ENCODE results near the gene LRRTM4.

The LRRTM4 gene

DNA sequence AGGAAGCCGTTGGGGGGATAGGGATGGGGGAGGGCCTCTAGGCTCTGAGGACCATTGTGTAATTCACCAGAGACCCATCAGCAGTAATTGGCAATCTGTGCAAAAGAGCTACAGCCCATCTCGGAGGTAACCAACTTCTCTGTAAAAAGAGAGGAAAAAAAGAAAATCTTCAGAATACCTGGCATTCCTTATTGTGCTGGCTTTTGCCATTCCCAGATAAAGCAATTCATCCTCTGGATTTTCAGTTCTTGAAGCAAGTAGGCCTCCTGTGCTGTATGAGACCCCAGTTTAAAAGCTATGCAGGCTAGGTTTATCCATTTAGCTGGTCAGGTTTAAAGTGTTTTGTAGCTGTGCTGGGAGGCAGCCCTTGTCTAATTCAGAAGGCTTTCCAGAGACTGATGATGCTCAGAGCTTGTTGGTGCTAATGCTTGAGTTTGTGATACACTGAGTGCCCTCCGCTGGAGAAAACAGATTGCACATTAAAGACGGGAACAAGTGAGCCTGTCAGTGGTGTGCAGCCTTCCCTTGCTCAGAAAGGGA, at the start of gene LRRTM4:
TSS of gene LRRTM4 (minus strand) at position 446 of the 540 bp plus-strand sequence.
- no peak for DNase-seq (ENCODE audit: low read depth)

DNA sequence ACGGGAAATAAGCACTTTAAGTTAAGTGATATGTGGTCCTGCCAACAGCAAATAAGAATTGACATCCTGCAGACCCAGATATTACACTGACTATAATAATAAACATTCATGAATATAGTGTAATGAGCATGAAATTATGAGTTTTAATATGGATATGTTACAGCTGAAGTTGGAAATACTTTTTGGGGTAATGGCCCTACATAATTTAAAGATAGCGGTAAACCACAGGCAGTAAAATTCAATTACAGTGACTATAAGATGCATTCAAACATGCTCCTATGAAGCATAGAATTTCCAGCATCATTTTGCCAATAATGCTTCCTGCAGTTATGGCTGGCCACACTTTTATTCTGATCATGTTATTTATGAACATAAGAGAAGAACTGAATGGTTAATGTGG, 49.4 kb upstream of the LRRTM4 start:
- DNase-seq (ENCODE audit: low read depth) = no peak

DNA sequence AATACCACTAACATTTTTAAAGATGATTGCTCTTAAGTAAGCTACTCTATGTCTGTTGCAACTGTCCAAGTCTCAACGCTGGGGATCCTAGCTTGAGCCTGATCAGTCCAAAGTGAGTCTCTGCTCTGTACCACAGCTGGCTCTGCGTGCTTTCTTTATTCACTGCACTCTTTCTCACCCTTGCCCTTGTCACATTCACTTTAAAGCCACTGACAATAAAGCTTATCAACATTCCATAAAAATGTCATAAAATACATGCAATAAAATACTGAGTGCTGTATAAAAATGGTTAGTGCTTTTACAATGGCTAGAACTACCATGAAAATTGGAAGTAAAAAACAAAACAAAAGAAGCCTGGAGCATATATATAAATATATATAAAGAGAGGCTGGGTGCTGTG, 45.5 kb upstream of the LRRTM4 start:
- DNase-seq (ENCODE audit: low read depth) = no peak

DNA sequence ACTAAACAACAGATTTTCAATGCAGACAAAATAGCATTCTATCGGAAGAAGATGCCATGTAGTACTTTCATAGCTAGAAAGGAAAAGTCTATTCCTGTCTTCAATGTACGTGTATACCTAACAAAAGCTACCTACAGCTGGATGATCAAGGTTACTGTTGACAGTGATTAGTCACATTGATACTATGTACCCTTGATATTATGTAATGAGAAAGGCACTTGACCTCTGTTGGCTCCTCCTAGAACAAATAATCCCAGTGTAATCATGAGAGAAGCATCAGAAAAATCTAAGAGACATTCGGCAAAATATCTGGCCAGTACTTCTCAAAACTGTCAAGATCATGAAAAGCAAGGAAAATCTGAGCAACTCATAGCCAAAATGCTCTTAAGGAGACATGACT, 44.4 kb upstream of the LRRTM4 start:
- DNase-seq (ENCODE audit: low read depth) = no peak

DNA sequence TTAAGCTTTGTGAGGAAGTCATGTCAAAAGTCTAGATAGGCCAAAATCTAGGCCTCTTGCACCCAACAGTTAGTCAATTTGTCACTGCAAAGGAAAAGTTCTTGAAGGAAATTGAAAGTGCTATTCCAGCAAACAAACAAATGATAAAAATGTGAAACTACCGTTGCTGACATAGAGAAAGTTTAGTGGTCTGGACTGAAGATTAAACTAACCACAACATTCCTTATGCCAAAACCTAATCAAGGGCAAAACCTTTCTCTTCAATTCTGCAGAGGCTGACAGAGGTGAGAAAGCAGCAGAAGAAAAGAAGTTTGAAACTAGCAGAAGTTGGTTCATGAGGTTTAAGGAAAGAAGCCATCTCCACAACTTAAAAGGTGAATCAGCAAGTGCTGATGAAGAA, 44.0 kb upstream of the LRRTM4 start:
- DNase-seq (ENCODE audit: low read depth) = peak; percentile 1

DNA sequence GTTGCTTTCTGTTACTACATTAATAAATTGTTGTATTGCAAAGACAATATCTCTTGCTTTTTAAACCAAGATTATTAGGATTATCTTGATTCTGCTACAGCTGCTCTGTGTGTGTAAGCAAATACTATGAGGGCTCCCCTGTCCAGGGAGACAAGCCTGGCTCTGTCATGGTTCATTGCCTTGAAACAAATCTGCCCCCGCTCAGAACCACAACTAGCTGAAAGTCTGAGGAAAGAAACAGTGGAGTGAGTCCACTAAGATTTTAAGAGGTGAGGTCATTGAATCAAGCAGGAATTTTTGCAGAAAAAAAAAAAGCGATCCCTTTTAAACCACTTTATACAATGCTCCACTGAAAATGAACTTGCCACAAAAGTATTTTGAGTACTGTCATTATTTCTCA, 30.8 kb upstream of the LRRTM4 start:
- peak; percentile 29 for DNase-seq (ENCODE audit: low read depth)

DNA sequence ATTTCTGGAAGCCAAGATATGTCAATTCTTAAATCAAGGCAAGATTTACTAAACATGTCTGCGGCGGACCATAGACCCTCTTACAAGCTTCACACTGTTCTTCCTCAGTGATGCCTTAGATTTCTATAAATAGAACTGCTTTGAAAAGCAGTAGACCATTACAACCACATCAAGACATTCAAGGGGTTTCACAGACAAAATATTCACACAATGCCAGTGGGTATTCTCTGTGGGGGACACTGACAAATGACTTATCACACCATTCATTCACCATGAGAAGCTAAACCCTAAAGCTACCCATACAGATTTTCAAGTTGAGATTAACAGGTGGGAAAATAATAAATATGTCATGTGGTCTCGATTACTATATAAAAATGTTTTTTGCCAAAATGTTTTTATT, 15.9 kb upstream of the LRRTM4 start:
- DNase-seq (ENCODE audit: low read depth) = no peak

DNA sequence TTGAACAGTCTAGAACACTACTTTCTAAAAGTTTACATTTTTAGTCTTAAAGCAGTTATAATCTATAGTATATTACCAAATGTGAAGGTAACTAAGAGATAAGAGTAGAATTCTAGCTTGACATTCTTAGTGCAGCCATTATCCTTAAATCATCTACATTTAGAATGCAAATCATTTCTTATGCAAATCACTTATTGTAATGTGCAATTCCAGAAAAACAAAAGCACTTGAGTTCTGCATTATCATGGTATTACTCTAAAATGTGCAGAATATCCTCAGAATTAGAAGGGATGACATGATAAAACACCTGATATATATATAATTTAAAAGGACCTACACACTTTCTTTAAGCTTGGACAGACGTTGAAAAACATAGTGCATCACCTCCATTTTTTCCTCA, 712 bp upstream of the LRRTM4 start:
- DNase-seq (ENCODE audit: low read depth) = no peak

DNA sequence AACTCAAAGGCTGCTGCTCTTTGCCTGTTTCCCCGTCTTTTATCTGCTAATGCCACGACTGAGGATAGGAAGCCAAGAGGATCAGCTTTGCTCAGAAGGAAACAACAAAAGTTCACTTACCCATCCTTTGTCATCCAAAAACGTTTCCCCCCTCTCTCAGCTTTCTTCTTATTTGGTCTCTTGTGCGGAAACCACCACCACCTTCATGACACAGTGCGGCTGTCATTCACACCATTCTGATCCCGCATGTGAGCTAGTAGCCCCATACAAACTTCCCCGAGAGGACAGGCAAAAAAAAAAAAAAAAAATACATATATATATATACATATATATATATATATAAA, 656 bp downstream of the LRRTM4 start:
- DNase-seq (ENCODE audit: low read depth) = no peak

DNA sequence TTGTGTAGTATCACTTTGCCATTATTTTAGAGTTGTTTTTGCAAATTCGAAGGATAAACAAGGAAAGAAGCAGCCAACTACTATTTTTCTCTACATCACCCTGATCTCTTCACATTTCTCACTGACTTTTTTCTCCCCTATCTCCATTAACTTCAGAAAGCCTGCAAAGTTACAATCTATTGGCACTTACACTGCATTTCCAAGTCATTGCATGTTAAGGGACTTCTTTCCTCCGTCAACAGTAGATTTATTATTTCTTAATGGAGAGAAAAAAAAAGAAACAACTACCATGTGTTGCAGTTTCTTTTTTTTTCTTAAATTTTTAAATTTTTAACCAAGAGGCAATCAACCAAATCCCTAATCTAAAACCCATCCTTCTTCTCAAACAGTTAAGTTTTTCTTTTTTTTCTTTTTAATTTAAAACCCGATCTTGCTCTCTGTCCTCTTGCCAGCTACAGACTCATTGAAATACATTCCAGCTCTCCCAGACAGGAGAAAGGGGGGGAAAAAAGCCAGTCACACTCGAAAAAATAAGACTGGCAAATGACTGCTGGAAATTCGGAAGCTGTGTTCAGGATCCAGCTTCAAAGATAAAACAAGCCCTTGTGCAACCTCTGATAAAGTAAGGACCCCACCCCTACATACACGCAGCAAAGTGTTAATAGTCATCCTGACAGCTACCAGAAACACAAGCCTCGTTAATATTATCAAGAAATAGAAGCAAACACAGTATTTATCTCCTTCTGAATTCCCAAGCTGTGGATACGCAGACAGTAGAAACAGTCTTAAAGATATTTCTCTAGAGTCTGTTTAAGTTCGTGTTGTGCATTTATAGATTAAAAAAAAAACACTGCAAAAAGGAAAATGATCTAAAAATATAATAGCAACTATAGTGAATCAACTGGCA, 1.3 kb downstream of the LRRTM4 start:
- no peak for DNase-seq (ENCODE audit: low read depth)

DNA sequence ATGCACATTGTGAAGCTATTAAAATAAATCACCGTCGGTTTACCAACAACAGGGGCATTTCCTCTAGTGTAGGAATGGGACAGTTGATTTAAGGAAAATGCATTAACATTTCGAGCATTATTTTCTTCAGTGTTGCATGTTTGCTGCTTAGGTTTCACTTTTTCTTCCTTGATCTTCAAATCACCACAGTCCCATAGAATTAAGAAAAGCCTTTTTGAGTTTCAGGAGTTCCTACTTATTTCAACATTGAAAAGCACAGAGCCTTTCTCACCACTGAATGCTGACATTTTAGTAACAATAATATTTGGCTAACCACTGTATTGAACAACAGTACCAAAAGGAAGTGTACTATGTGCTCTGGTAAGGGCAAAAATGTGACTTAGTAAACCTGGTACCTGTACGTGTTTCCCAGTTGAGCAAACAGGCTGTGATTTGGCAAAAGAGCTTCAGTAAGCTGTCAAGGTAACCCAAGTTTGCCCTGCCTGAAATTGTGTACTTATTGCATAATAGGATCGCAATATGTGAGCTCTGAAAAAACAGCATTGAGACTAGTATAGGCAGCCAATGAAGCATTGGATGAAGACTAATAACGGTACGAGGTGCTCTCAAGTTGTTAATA, 2.2 kb downstream of the LRRTM4 start:
- no peak for DNase-seq (ENCODE audit: low read depth)

DNA sequence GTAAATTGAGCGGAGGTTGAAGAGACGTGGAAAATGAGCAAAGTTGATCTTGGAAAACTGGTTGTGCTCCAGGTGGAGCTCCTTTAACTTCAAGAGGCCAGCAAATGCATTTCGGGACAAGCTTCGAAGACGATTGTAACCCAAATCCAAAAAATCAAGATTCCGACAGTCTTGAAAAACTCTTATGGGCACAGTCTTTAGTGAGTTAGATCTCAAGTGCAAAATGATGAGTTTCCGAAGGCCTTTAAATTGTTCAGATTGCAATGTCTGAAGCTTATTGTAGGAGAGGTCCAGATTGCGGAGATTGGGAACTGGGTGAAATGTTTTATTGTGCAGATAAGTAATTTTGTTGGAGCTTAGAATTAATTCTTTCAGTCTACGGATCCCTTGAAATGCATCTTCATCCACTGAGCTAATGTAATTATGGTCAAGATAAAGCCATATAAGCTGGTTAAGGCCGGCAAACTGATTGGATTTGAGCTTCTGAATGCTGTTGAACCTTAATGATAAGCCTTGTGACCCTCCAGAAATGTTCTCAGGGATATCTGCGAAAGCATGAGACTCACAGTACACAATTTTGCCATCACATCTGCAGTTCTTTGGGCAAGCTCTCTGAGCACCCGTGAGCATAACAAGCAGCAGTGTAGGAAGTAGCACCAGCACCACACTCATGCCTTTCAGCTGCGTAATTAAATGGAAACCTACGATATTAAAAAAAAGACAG, 2.9 kb downstream of the LRRTM4 start:
- no peak for DNase-seq (ENCODE audit: low read depth)

DNA sequence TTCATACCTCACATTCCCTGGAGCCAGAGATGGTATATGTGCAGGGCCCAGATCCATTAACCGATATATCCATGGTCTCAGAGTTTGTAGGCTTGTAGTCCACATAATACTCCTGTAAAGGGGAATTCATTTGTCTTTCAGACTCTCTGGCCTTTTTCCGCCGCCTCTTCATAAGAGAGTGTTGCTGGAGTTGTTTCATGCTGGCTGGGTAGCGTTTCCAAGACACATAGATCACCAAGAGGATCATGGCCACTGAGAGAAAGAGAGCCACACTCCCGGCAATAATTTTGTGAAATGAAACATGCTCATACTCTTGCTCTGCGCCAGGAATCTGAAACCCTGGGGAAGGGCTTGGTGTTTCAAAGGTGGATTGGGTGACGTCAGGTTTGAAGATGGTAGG, 3.9 kb downstream of the LRRTM4 start:
- DNase-seq (ENCODE audit: low read depth) = no peak

DNA sequence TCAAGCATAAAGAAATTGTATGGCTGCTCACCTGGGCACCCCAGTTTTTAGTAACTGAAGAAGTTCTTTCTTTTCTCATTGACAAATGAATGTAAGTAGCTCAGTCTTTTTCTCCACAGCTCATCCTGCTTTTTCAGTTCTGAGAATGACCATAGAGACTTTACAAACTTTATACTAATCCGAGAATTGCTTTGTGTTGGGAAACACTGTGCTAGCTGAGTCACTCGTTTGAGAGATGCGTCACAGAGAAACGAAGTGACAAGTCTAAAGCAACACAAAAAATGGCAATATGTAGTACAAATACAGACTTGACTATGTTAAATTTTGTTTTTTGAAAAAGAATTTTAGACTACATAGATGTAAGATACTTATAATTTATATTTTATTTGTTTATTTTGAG, 9.0 kb downstream of the LRRTM4 start:
- peak; percentile 14 for DNase-seq (ENCODE audit: low read depth)

DNA sequence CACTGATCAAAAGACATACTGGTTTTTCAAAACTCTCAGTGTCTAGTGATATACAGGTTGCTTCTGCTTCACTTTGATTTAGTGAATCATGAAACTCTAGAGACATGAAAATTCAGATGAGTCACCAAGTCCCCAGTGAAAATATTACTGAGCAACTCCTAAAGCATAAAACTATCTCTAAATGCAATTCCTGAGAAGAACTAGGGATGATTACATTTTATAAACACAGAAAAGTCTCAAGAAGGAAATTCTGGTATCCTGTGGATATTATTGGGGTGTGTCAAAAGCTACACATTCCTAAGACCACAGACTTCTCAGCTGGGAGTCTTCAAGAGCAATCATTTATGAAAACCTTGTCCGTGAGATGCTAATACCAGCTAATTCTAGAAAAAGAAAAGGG, 9.7 kb downstream of the LRRTM4 start:
- peak; percentile 11 for DNase-seq (ENCODE audit: low read depth)

DNA sequence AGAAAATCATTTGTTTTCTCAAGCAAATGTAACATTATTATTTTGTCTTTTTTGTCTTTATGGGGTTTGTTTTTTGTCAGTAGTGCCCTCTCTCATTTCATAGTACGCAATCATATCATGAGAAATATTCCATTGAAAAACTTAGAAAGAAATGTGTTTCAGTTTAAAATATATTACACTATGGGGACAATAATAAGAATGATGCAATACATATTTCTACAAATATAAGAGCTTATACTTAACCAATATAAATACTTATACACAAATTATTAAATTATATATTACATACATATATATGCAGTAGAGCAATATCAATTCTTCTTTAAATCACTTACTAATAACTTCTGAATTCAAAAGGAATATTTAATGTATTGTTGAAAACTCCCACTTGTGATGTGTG, 13.7 kb downstream of the LRRTM4 start:
- DNase-seq (ENCODE audit: low read depth) = no peak

DNA sequence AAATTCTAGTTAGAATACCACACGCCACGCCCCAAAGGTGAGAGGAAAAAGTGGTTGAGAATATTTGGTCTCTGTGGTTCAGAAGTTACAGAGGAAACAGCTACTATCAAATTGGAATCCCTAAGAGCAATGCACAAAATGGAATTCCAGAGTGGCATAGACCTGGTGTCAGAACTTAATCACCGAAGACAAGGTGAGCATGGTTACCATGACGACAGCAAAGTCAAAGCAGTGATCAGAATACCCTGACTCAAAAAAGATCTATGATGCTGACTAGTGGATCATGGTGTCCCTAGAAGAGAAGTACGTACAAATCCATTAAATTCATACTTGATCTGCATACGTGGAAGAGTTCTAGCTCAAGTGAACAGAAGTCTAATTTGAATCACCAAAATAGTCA, 14.5 kb downstream of the LRRTM4 start:
- no peak for DNase-seq (ENCODE audit: low read depth)

DNA sequence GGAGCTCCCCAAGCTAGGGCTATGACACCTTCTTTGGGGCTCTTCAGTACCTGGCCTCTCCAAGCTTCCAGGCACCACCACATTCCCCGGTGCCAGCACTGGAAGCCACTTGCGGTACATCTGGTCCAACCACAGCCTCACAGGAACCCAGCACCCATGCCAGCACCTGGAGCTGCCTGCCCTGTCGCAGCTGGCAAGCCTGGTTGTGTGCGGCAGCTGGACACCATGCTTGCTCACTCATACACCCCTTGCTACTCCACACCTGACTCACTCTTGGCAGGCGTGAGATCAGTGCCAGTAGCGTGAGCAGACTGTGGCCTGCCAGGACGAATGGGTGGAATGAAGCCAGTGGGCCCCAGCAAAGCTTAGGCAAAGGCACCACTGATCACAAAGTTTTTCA, 34.0 kb downstream of the LRRTM4 start:
- no peak for DNase-seq (ENCODE audit: low read depth)

DNA sequence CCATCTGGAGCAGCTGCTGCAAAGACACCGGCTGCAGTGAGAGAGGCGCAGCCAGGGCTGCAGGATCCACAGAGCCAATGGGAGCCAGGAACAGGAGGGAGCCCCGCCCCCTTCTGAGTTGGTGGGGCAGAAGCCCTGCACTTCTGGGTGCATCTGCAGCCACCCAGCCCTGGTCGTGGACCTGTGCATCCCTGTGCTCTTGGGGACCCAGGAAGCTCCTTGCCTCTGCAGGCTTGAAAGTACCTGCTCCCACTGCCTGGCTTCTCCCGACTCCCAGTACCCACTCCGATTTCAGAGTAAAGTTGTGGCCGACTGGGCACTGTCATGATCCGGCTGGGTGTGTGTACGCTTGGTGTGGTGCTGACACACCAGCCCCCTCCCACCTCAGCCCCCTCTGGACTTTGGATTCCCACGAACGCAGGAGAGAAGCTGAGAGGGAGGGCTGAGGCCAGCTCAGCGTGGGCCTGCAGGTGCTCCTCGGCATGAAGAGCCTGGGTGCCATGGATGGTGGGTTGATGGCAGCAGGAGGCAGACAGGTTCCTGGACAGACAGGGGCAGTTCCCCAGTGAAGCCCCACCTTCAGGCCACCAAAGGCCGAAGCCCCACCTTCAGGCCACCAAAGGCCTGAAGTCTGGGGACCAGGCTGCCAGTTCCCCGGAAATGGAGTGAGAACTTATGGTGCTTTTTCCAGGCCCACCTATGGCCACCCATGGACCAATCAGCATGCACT, 34.9 kb downstream of the LRRTM4 start:
- DNase-seq (ENCODE audit: low read depth) = no peak

DNA sequence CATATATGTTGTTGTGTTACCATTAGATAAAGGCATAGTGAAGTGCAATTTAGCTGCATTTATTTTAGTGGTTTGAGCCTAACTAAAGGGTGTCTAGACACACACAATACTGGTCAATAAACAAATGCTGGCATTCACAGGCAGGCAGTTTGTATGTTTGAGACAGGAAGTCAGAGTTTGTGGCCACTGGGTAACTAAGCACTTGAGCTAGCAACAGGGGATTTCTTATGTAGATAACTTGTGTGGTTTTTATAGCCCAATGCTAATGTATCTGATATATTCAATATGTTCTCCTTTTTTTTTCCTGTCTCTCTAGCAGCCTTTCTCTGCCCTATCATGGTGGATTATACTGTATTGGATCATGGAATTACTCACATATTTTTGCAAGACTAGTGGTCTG, 38.1 kb downstream of the LRRTM4 start:
- no peak for DNase-seq (ENCODE audit: low read depth)

DNA sequence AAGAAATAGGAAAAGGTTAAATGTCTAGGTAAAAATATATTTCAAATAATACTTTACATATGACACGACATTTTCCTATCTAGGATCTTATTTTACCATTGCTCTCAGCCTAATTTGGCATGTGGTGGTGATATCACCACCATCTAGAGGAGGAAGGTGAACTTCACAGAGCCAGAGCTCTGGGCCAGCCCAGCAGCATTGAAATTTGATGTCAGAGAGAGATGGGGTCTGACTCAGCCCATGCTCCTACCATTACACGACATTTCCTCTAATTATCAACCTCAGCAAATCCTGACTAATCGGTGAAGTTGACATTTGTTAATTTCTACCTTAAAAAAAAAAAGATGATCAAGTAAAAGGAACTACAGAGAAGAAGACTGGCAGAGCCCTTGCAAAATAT, 42.3 kb downstream of the LRRTM4 start:
- DNase-seq (ENCODE audit: low read depth) = no peak

DNA sequence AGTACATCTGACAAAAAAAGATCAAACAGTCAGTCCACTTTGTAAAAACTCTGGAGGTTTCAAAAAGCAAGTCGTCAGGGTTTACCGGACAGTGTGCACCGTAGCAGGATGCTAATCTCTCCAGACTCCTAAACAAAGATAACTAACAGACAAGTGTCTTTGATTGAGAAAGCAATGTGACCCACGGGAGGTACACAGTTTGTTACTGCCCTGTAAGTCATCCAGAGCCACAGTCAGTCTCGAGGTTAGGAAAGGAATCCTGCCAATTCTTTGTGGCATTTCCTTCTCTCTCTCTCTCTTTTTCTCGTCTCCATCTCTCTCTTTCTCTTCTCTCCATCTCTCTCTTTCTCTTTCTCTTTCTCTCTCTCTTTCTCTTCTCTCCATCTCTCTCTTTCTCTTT, 42.8 kb downstream of the LRRTM4 start:
- no peak for DNase-seq (ENCODE audit: low read depth)

Data from iris pigment epithelial cell (primary cell).